ENCODE results near the gene PDGFC. TPM values are rescaled to one million over a fixed set of nuclear protein-coding genes. Genes with fewer than 3 reads are reported as not detected.
A peak's percentile ranks its signal among the peaks of the same experiment; 100 is the strongest.
"Not testable (repeated sequence)": the region's sequence is repeated elsewhere in the genome, so short reads cannot be mapped to it uniquely, and the experiment has no call there.

Gene PDGFC
- polyA plus RNA-seq, 4 donors: 43.0 to 88.6 (median 70.0) TPM

DNA sequence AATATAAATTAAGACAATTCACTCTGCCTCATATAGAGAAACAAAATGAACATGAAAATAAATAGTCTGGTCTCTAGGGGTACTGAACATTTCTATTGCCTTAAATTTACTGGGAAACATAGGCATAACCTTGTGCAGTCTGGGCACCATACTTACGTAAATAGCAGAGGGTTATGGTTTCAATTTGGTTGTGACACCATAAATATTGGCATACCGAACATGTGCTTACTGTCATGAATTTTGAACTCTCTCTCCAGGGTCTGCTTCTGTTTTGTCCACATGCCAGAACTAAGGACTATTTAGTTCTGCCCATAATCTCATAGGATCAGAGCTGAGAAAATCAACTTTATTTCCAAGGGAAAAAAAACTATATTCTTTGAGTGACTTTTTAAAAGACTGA lies 17.6 kb downstream of the PDGFC start:
- no peak for DNase-seq (ENCODE audit: low read depth in 4 of 4, low spot score in 3 of 4)

GRCh38 chr4:156953001-156953400 lies 18.6 kb downstream of the PDGFC start:
- no peak for DNase-seq (ENCODE audit: low read depth in 4 of 4, low spot score in 3 of 4)

DNA sequence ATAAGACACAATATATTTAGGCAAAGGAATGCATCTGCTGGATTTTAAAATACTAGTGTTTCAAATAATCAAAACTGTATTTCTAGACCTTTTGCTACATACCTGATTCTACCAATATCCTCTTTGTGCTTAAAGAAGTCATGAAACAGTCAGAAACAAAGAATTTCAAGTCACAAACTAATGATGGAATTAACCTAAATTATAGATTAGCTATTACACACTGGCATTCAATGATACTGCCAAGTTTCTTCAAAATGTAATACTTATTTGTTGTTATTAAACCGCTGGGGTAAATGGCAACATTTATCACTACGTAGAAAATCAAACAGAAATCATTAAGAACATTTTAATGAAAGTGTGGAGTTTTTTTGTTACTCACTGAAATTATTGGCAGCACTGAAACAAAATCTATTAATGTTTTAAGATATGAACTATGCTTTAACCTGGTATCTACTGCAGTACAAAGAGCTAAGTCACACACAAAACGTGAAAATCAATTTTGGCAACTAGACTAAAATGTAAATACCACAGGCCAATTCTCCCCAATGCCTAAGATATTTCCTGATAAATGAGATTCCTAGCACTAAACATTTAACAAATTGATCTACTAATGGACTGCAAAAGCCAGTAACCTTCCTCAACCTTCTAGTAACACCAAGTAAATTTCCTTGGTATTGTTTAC lies 19.4 kb downstream of the PDGFC start:
- DNase-seq (ENCODE audit: low read depth in 4 of 4, low spot score in 3 of 4): no peak

DNA sequence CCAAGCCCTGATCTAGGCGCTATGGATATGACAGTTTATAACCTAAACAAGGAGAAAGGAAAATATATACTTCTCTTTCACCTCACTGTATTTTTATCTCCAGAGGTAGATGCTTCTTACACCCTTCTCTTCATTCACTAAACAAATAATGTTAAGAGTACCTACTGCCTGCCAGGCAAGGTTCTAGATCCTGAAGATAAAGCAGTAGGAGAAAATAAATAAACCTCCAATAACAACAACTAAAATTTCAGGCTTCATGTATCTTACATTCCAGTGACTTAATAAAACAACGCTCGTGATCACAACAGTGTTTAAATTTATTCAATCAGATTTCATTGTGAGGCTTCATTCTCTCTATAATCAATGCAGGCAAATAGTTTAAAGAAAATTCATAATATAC lies 20.7 kb downstream of the PDGFC start:
- DNase-seq (ENCODE audit: low read depth in 4 of 4, low spot score in 3 of 4): no peak

DNA sequence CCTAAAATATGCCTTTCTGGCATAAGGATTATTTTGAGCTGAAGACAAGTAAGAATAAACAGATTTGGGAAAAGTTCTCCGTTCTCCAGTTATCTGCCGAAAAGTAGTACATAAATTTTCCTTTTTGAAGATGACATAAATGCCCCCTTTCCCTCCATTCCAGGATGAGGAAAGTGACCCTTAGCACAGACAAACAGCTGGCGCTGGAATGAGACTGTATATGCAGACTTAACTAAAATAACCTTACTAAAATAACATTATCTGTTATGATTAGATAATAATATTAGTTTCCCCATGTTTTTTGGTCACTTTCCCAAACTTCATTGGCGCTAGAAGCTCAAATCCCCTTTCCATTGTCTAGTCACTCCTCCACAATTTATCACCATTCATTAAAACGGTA lies 21.5 kb downstream of the PDGFC start:
- no peak for DNase-seq (ENCODE audit: low read depth in 4 of 4, low spot score in 3 of 4)

- DNase-seq (ENCODE audit: low read depth in 4 of 4, low spot score in 3 of 4): no peak
These were observed 22.2 kb downstream of the PDGFC start for GRCh38 chr4:156949373-156949814.

- no peak for DNase-seq (ENCODE audit: low read depth in 4 of 4, low spot score in 3 of 4)
These were observed 22.9 kb downstream of the PDGFC start for GRCh38 chr4:156948738-156949137.

GRCh38 chr4:156948133-156948532 lies 23.5 kb downstream of the PDGFC start:
- DNase-seq (ENCODE audit: low read depth in 4 of 4, low spot score in 3 of 4): no peak

- no peak for DNase-seq (ENCODE audit: low read depth in 4 of 4, low spot score in 3 of 4)
These were observed 24.8 kb downstream of the PDGFC start for GRCh38 chr4:156946516-156947424.

DNA sequence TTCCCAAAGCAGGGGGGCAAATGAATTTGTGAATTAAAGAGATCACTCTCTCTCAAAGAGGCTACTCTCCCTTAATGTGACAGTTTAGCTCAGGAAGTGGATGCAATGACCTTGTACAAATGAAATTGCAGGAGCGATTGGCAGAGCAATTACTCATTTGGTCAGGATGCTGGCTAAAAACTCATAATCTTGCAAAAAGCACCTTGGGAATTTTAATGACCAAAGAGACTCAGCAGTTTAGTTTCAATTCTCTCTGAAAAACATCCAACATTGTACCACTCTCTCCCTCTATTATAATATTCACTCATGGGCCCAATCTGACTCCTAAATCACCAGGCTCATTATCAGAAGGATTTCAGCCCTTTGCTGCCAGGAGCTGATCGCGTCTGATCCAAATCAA lies 26.1 kb downstream of the PDGFC start:
- DNase-seq (ENCODE audit: low read depth in 4 of 4, low spot score in 3 of 4): no peak

DNA sequence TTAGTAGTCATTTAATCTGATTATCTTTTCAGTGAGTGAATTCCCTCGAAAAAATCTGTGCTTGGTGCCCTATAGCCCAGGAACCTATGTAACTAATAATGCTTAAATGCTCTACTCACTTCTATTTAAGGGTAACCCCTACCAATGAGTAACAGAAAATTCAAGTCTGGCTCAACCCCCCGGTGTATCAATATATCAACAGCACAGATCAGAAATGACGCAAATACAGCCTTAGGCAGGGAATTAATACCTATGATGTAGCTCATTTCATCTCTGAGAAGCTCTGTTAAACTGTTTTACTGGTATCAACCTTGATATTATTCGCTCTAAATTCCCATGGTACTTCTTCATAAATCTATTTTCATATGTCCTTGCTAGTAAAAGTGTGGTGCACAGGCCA lies 28.6 kb downstream of the PDGFC start:
- DNase-seq (ENCODE audit: low read depth in 4 of 4, low spot score in 3 of 4): no peak

- peak in 3 of 4 donors; percentile 52 to 64 (median 55) for DNase-seq (ENCODE audit: low read depth in 4 of 4, low spot score in 3 of 4)
These were observed 29.6 kb downstream of the PDGFC start for GRCh38 chr4:156941940-156942548.

GRCh38 chr4:156939801-156940200 lies 31.8 kb downstream of the PDGFC start:
- no peak for DNase-seq (ENCODE audit: low read depth in 4 of 4, low spot score in 3 of 4)

- DNase-seq (ENCODE audit: low read depth in 4 of 4, low spot score in 3 of 4): no peak
These were observed 32.5 kb downstream of the PDGFC start for GRCh38 chr4:156939139-156939538.

DNA sequence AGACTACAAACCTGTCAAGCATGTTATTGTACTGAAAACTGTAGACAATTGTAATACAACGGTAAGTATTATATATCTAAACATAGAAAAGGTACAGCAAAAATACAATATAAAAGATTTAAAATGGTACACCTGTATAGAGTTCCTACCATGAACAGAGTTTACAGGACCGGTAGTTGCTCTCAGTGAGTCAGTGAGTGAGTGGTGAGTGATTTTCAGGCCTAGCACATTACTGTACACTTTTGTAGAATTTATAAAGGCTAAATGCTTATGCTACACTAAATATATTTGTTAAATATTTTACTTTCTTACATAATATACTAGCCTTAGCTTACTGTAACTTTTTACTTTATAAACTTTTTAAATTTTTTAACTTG lies 37.4 kb downstream of the PDGFC start:
- no peak for DNase-seq (ENCODE audit: low read depth in 4 of 4, low spot score in 3 of 4)

DNA sequence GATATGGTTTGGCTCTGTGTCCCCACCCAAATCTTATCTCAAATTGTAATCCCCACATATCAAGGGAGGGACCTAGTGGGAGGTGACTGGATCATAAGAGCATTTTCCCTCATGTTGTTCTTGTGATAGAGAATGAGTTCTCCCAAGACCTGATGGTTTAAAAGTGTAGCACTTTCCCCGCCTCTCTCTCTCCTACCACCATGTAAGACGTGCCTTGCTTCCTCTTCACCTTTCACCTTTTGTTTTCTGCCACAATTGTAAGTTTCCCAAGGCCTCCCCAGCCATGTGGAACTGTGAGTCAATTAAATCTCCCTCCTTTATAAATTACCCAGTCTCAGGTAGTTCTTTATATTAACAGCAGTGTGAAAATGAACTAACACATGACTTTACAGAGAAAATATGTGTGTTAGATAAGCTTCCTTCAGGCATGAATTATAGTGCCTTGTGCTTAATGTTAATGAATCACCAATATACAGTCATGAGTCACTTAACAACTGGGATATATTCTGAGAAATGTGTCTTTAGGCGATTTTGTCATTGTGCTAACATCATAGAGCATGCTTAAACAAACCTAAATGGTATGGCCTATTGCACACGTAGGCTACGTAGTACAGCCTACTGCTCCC lies 37.9 kb downstream of the PDGFC start:
- DNase-seq (ENCODE audit: low read depth in 4 of 4, low spot score in 3 of 4): no peak

DNA sequence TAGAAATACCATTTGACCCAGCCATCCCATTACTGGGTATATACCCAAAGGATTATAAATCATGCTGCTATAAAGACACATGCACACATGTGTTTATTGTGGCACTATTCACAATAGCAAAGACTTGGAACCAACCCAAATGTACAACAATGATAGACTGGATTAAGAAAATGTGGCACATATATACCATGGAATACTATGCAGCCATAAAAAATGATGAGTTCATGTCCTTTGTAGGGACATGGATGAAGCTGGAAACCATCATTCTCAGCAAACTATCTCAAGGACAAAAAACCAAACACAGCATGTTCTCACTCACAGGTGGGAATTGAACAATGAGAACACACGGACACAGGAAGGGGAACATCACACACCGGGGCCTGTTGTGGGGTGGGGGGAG lies 39.2 kb downstream of the PDGFC start:
- not testable (repeated sequence) for DNase-seq (ENCODE audit: low read depth in 4 of 4, low spot score in 3 of 4)

DNA sequence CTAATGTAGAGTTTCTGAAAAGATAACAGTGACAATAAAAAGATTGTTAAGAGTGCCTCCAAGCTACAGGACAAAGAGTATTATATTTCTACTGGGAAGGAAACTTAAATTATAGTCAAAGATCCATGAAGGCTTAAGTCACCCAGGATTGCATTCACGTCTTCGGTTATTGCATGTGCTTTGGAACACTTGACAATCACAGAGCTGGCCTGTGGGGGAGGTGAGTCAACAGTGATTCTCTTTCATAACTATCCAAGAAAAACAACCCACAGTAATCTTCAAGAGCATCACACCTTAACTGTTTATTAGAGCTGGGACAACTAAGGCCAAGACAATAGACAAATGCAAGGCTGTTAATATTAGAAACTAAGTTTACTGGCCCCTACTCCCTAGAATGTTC lies 40.3 kb downstream of the PDGFC start:
- no peak for DNase-seq (ENCODE audit: low read depth in 4 of 4, low spot score in 3 of 4)

DNA sequence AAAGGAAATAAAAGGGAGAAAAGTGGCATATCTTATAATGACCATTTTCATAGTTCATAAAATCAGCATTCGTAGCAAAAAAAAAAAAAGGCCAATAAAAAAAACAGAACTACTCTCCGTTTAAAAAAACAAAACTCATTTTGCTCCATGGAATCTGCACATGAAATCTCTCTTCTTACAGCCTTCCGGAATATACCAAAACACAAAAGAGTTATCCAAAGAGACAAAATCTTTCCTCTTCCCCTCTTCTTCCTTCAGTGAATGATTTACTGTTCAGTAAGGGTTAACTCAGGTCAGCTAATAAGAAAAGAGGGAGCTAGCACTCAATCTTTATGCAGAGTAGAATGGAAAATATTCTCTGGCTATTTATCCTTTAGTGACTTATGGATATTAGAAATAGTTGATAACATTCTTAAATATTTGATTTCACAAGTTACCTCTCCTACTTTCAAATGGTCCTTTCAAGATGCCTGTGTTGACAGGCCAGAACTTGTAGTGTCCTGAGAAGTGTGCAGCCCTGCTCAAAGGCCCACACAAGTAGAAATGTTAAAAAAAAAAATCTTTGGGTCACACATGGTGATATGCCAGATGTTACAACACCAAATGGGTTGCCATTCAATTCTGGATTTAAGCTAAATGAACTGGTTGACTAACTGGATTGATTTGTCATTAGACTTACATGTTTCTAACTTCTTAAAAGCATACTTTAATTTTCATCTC lies 42.1 kb downstream of the PDGFC start:
- no peak for DNase-seq (ENCODE audit: low read depth in 4 of 4, low spot score in 3 of 4)

- DNase-seq (ENCODE audit: low read depth in 4 of 4, low spot score in 3 of 4): no peak
These were observed 46.8 kb downstream of the PDGFC start for GRCh38 chr4:156924774-156925315.
